GM12891 (cell line): ENCODE data around the gene TMEM220.

Experiments
- DNase-seq: peaks from one replicate; pipeline ENCODE4 v3.0.0; 2011; ENCODE audit warnings: low spot score; ENCODE audit not compliant: insufficient read length
- FAIRE-seq: peaks from 2 replicates; lab custom pipeline; 2011; peaks lifted over from hg19 to GRCh38; lab: Jason Lieb, UNC
- PAX5 ChIP-seq: IDR thresholded peaks from 2 replicates; pipeline ENCODE4 v1.6.1; 2011; ENCODE audit warnings: low read length, moderate library complexity, mild to moderate bottlenecking; ENCODE audit not compliant: insufficient read depth, severe bottlenecking
- POLR2A ChIP-seq: IDR thresholded peaks from 2 replicates; pipeline ENCODE4 v1.6.1; 2011; ENCODE audit warnings: low read depth, low read length, control low read depth
- POLR2AphosphoS5 ChIP-seq: IDR thresholded peaks from 2 replicates; pipeline ENCODE4 v1.6.1; 2011; ENCODE audit warnings: low read depth, low read length, control low read depth
- POU2F2 ChIP-seq: IDR thresholded peaks from 2 replicates; pipeline ENCODE4 v1.6.1; 2011; ENCODE audit warnings: low read depth, mild to moderate bottlenecking, control low read depth, low read length, moderate library complexity
- SPI1 ChIP-seq: IDR thresholded peaks from 2 replicates; pipeline ENCODE4 v1.6.1; 2011; ENCODE audit warnings: low read depth, low read length, control low read depth
- TAF1 ChIP-seq: IDR thresholded peaks from 2 replicates; pipeline ENCODE4 v1.6.1; 2011; ENCODE audit warnings: low read depth, low read length, control low read depth

Gene TMEM220

DNA sequence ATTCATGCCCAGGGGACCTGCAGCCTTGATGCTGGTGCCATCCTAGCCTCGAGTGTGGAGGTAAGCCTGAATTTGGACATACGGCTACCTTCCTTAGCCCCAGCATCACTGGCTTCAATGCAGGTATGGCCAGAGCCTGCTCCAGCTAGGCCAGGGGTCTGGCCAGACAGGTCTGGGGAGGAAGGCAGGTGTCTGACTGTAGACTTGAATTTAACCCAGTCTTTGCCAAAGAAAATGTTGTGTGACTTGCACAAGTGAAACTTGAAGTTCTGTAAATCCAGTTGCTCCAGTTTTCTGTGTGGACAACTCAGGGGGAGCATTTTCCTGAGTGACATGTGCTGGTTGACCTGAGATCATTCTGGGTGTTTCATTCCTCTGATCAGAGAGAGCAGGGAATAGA is 41.3 kb upstream of the TMEM220 start:
- no peak for DNase-seq
- FAIRE-seq: no peak
- TF ChIP-seq SPI1 (no peak), POLR2A (no peak)

DNA sequence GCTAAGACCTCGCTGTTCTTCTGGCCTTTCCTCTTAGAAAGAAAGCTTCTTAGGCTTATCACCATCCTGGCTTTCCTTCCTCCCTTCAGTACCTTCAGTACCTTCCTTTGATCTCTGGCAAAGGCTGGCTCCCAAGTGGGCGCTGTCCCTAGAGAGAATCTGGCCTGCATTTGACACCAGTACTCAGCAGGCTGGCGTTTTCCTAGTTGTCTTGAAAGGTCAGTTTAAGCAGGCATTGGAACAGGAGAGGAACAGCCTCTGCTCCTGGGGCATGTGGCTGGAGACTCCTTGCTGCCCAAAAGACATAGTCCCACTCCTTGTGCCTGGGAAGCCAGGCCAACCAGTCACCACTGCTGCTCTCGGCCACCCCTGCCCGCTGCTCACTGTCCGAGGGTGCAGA is 40.0 kb upstream of the TMEM220 start:
- TF ChIP-seq TAF1 (no peak), PAX5 (no peak), POLR2A (no peak), POU2F2 (no peak), SPI1 (no peak), POLR2AphosphoS5 (no peak)
- DNase-seq (no peak), FAIRE-seq (no peak)

DNA sequence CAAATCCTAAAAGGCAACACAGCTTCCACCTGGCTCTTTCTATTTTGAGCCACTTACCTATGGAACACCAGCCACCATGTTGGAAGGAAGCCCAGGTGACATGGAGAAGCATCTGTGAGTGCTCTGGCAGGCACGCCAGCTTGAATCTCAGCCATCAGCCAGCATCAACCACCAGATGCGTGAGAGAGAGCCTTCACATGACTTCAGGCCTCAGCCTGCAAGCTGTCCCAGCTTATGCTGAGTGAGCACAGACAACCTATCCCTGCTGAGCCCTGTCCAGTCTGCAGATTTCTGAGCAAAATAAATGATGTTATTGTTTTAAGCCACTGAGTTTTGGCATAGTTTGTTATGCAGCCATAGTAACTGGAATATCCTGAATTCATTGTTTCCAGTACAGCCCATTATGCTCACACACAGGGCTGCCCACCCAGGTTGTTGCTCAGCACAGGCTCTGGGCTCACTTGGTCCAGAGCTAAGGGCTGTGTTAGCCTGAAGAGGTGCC is 39.0 kb upstream of the TMEM220 start:
- DNase-seq: no peak
- FAIRE-seq: no peak
- TF ChIP-seq PAX5 (no peak), POLR2A (no peak), SPI1 (no peak), POLR2AphosphoS5 (no peak), POU2F2 (no peak), TAF1 (no peak)

DNA sequence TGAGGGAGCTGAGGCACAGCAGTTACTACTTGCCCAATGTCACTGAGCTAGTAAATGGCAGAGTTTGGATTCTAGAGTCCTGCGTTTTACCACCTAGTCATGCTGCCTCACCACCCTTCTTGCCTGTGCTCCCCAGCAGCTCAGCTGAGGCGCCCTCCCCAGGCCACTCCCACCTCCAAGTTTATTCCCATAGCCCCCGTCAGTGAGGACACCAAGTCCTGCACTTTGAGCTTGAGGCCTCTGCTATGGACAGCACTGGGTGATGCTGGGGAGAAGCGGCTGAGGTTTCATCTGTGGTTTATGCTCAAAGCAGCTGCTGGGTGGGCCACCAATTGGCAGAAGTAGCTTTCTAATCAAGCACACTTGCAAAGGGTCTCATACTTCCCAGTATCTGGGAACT is 37.4 kb upstream of the TMEM220 start:
- DNase-seq: no peak
- FAIRE-seq: no peak
- TF ChIP-seq SPI1: no peak
- TF ChIP-seq TAF1: no peak
- TF ChIP-seq POU2F2: no peak
- TF ChIP-seq PAX5: no peak
- no peak for TF ChIP-seq POLR2AphosphoS5
- no peak for TF ChIP-seq POLR2A

DNA sequence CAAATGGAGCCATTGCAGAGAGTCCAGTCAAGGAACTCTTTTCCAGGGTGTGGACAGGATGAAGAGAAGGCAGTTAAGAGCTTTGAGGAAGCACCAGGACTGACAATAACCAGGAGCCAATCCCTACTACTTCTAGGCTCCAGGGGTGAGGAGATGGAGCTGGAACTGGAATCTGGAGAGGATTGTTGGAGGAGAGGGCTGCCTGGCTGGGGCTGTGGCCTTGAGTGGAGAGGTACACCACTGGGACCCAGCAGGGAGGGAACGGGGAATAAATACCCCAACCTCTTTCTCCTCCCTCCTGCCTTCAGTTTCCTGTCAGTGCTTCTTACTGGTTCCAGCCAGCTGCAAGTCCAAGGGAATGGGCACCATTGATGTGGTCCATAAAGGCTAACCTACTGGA is 32.2 kb upstream of the TMEM220 start:
- FAIRE-seq (no peak), DNase-seq (no peak)
- TF ChIP-seq POLR2A (no peak), POLR2AphosphoS5 (no peak), SPI1 (no peak), PAX5 (no peak), TAF1 (no peak), POU2F2 (no peak)

DNA sequence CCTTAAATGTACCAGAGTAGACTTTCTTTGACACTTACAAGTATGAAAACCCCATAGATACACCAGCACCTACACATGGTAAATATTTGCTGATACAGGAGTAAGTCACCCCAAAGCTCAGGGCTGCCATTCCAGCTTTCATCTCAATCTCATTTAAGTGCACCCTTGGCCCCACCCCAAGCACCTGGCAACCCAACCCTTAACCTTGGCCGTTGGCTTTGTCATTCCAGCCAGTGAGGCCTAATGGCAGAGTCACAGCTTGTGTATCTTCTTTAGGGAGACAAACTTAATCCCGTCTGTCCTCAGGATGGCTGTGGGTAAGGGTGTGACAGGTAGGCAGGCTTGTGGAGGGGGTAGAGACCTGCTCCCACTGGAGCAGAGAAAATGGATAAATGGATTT is 31.5 kb upstream of the TMEM220 start:
- FAIRE-seq: no peak
- TF ChIP-seq TAF1 (no peak), POU2F2 (no peak), POLR2A (no peak), SPI1 (no peak), PAX5 (no peak), POLR2AphosphoS5 (no peak)
- DNase-seq: no peak

DNA sequence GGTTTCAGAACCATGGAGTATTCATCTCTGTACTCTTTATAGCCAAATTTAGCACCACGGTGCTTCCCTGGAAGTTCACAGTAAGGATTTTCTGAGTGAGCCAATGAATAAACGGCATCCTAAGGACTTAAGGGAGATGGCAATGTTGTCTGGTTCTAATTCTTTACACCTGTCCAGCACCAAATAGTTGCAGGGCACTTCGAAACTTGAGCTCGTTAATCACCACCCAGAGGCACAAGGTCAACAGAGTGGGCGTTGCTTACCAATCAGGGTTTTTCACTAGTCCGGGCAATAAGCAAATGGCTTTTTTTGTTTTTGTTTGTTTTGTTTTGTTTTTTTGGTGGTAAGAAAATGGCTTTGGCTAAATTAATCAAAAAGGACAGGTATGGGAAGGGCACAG is 28.2 kb upstream of the TMEM220 start:
- FAIRE-seq (no peak), DNase-seq (no peak)
- no peak for TF ChIP-seq POLR2AphosphoS5
- no peak for TF ChIP-seq TAF1
- TF ChIP-seq POU2F2: no peak
- TF ChIP-seq PAX5: no peak
- no peak for TF ChIP-seq POLR2A

DNA sequence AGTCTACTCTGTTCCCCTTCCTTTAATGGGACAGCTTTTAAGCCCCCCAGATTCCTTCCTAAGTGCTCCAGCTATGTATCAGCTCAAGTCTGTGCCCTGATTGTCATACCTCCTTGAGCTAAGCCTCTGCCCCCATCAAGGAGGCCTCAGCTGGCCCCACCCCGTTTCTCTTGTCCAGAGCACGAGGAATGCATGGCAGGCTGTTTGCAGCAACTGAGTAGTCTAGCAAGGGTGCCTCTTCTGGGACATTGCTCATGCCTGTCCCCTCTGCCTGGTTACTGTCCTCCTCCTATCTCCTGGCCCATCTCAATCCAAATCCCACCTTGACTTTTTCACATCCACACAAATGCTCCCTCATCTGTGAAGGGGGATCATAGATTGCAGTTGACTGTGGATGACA is 27.8 kb upstream of the TMEM220 start:
- TF ChIP-seq POU2F2: no peak
- TF ChIP-seq POLR2AphosphoS5: no peak
- TF ChIP-seq PAX5: no peak
- TF ChIP-seq POLR2A: no peak
- no peak for TF ChIP-seq TAF1
- no peak for TF ChIP-seq SPI1
- FAIRE-seq (no peak), DNase-seq (no peak)

DNA sequence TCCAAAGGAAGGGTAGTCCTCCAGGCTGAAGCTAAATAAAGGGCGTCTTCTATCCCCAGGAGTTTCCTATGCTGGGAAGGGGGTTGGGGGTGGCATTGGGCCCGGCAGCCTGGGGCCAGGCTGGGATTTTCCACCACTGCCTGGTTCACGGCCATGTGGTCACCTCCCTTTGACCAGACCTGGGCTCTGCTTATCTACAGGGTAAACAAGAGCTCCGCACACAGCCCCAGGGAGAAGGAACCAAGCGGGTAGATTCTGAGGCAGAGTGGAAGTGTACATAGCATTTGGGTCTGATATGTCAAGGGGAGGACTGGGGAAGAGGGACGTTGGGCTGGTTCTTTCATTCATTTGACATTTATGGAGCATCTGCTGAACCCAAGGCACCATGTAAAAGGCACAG is 27.2 kb upstream of the TMEM220 start:
- FAIRE-seq: no peak
- no peak for TF ChIP-seq POU2F2
- TF ChIP-seq TAF1: no peak
- no peak for TF ChIP-seq POLR2AphosphoS5
- no peak for TF ChIP-seq POLR2A
- no peak for TF ChIP-seq PAX5
- TF ChIP-seq SPI1: no peak
- no peak for DNase-seq

DNA sequence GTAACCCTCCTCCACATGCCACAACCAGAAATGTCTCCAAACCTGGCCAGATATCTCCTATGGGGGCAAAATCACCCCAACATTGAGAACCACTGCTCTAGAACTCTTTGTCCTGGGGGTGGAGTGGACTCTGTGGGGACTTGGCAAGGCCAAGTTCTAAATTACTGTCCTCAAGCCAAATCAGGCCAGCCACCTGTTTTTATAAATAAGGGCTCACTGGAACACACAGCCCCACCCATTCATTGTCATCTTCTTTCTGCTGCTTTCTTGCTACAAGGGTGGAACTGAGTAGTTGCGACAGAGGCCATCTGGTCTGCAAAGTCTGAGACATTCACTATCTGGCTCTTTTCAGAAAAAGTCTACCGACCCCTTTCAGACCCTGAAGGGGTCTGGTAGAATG is 26.8 kb upstream of the TMEM220 start:
- no peak for DNase-seq
- FAIRE-seq: no peak
- no peak for TF ChIP-seq POLR2AphosphoS5

DNA sequence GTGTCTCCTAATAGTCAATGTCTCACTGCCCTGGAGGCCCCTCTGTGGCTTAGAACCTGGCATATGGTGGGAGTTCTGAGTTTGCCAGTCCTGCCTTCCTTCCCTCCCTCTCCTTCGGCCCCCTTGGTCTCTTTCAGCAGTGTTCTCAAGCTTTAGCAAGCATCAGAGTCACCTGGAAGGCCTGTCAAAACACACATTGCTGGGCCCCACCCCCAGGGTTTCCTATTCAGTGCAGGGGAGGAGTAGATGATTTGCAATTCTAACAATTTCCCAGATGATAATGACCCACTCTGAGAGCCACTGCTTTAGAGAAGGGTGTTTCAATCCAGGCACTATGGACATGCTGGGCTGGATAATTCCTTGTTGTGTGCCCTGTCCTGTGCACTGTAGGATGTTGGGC is 26.4 kb upstream of the TMEM220 start:
- no peak for DNase-seq
- FAIRE-seq: no peak
- TF ChIP-seq TAF1 (no peak), PAX5 (no peak), POU2F2 (no peak), SPI1 (no peak)

DNA sequence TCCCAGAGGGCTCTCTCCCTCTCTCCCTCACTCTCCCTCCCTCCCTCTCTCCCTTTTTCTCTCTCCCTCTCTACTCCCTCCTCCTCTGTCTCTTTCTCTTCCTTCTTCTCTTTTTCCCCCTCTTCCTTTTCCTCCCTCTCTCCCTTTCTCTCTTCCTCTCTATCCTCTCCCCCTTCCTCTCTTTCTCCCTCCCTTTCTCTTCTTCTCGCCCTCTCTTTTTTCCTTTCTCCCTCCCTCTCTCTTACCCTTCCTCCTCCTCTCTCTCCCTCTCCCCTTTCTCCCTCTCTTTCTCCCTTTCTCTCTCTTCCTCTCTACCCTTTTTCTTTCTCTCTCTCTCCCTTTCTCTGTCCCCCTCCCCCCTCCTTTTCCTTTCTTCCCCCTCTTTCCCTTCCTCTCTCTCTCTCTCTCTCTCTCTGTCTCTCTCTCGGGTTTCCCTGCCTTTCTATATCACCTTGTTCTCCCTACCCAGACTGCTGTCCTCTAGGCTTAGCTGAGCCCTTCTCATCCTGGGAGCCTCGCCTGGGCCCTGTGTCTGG is 25.8 kb upstream of the TMEM220 start:
- FAIRE-seq (no peak), DNase-seq (no peak)
- no peak for TF ChIP-seq POLR2AphosphoS5
- TF ChIP-seq SPI1: no peak
- no peak for TF ChIP-seq POU2F2
- no peak for TF ChIP-seq PAX5
- TF ChIP-seq TAF1: no peak
- TF ChIP-seq POLR2A: no peak
